Caki2 (cell line): ENCODE measurements around the gene MCC. TPM values are rescaled to one million over a fixed set of nuclear protein-coding genes. Genes with fewer than 3 reads are reported as not detected.

Source experiments
- DNase-seq: peaks from one replicate; pipeline ENCODE4 v3.0.0-alpha.2; 2015; ENCODE audit warnings: low read depth
- in situ Hi-C: cut with HindIII; loops from 2 replicates; pipeline ENCODE4 v1.10.0; 2016; ENCODE audit warnings: low sequenced_read_pairs, low pct_unique_long_range_greater_than_20kb, mixed read lengths
- total RNA-seq: library from RNA; depleted of rRNA; stranded (reverse); fragments of >200 nt; shearing (Covaris generic); gene quantifications from 2 replicates; pipeline ENCODE4 v1.2.3, GENCODE V29; 2014; ENCODE audit warnings: low replicate concordance

The MCC gene
- total RNA-seq, 1 experiment from 2014 or later, result 0.20 TPM

GRCh38 chr5:113000466-113000865 is 487.8 kb downstream of the MCC start:
- in situ Hi-C loops, result no loop called here
- no peak for DNase-seq

GRCh38 chr5:112998296-112998695 is 490.0 kb downstream of the MCC start:
- in situ Hi-C loops, result no loop called here
- no peak for DNase-seq

GRCh38 chr5:112996830-112997374 is 491.4 kb downstream of the MCC start:
- in situ Hi-C loops, result no loop called here

GRCh38 chr5:112995764-112996618 is 492.3 kb downstream of the MCC start:
- DNase-seq, result peak; percentile 37
- in situ Hi-C loops, result no loop called here

More at GRCh38 chr5:112996830-112997374, 491.4 kb downstream of the MCC start:
- DNase-seq, result no peak

- in situ Hi-C loops, result no loop called here
These were observed 502.0 kb downstream of the MCC start for GRCh38 chr5:112986224-112986623.

GRCh38 chr5:112983363-112983762 is 504.9 kb downstream of the MCC start:
- in situ Hi-C loops, result no loop called here
- DNase-seq, result no peak

More at GRCh38 chr5:112986224-112986623, 502.0 kb downstream of the MCC start:
- no peak for DNase-seq

- in situ Hi-C loops, result no loop called here
- no peak for DNase-seq
These were observed 508.5 kb downstream of the MCC start for GRCh38 chr5:112979723-112980122.

GRCh38 chr5:112978836-112979235 is 509.4 kb downstream of the MCC start:
- DNase-seq, result no peak
- in situ Hi-C loops, result no loop called here

GRCh38 chr5:112977440-112977861 is 510.8 kb downstream of the MCC start:
- no peak for DNase-seq
- in situ Hi-C loops, result no loop called here

- in situ Hi-C loops, result no loop called here
These were observed 511.6 kb downstream of the MCC start, which contains the start of gene DCP2 for GRCh38 chr5:112976432-112977309. TSS of gene DCP2 (plus strand) at chr5:112976798. CDS start at chr5:112976934, 136 bp downstream.

GRCh38 chr5:112975721-112976431 is 512.4 kb downstream of the MCC start:
- in situ Hi-C loops, result no loop called here
- DNase-seq, result no peak

More at GRCh38 chr5:112976432-112977309, 511.6 kb downstream of the MCC start, which contains the start of gene DCP2:
- DNase-seq, result peak; percentile 95

GRCh38 chr5:112974901-112975300 is 513.4 kb downstream of the MCC start:
- in situ Hi-C loops, result no loop called here
- DNase-seq, result no peak

GRCh38 chr5:112973904-112974303 is 514.3 kb downstream of the MCC start:
- no peak for DNase-seq
- in situ Hi-C loops, result no loop called here

GRCh38 chr5:112973036-112973435 is 515.2 kb downstream of the MCC start:
- in situ Hi-C loops, result no loop called here
- peak; percentile 41 for DNase-seq
